GM18907 (cell line): ENCODE results near the gene TANC1.

Experiments
- ATAC-seq: cut with Tn5 transposase; IDR thresholded peaks from one replicate; pipeline ENCODE4 v1.9.1; 2021; ENCODE audit warnings: mild to moderate bottlenecking, moderate library complexity; ENCODE audit not compliant: unreplicated experiment

Gene TANC1

DNA sequence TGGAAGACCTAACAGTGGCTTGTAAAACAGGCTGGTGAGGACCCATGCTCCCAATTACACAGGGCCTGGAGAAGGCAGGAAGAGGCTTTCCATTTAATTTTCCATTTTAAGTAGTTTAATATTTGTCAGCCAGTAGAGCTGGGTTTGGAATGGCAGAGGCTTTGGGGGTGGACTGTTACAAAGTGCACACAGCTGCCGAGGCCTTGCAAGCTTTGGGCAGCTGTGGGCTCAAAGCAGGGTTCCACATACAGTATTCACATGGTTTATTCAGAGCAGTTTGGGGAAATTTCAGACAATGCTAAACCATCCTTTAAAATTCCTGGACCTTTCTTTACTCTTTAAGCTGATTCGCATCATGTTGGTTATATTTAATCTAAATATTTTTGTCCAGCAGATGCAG lies 185.5 kb downstream of the TANC1 start:
- ATAC-seq = no peak

DNA sequence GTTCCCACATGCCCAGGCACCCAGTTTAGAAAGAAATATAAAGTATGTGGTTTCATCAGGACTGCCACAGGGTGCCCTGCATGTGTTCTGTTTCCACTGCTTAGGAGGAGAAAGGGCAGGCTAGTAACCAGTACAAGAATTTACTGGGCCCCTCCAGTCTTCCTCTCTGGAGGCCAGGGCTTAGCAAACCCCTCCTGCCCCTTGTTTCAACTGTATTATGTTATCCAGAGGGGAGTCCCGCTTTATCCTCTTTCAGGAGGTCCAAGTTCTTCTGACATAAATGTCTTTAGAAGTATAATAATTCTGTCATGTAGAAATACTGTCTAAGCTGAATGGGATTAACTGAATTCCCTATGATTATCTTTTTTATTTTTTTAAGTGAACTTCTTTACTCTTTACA lies 185.9 kb downstream of the TANC1 start:
- ATAC-seq = no peak

DNA sequence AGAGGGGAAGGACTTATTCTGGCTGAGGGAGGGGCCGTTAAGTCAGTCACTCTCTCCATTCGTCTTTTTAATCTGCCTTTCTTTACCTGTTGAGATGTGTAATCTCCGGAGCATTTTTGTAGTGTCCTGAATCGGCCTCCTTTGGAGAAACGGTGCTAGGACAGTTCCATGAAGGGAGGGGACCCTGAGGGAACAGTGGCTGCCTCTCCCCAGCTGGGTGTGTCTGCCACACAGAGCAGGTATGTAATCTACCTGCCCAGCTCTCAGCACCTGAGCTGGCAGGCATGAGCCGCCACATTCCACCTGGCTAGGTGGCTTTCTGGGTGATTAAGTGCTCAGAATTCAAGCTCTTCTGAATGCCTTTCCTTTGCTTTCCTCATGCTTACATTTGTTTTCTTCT lies 186.9 kb downstream of the TANC1 start:
- ATAC-seq = no peak

DNA sequence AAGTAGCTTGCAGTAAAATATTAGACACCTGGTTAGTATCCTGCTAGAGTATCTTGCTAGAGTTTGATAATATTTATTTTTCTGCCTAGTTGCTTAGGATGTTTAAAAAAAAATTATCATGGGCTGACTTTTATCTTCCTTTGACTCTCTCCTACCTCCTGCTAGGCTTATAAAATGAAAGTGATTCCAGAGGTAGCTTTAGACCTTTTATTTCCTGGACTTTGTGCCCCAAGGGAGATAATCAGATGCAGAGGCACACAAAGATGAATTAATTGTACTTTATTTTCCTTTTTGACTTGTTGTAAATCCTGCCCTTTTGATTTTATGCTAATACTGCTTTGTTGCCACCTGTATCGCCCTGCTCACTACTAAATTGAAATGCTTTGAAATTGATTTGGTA lies 187.4 kb downstream of the TANC1 start:
- ATAC-seq = no peak

DNA sequence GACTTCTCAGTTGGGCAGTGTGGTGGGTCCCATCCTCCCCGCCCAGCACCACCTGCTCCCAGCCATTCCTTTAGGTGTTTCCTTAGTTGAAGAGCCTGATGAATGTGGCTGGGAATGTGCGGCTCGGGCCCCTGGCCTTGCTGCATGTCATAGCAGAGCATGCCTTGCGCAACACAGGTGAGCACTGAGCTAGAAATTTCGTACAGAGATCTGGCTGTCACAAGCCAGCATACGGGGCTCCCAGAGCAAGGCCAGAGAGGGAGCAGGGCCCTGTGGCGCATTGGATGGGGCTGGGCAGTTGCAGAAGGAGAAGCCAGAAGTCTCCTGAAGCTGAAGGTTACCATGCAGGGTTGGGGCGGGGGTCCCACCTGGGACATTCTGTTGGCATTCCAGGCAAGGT lies 188.4 kb downstream of the TANC1 start:
- no peak for ATAC-seq

DNA sequence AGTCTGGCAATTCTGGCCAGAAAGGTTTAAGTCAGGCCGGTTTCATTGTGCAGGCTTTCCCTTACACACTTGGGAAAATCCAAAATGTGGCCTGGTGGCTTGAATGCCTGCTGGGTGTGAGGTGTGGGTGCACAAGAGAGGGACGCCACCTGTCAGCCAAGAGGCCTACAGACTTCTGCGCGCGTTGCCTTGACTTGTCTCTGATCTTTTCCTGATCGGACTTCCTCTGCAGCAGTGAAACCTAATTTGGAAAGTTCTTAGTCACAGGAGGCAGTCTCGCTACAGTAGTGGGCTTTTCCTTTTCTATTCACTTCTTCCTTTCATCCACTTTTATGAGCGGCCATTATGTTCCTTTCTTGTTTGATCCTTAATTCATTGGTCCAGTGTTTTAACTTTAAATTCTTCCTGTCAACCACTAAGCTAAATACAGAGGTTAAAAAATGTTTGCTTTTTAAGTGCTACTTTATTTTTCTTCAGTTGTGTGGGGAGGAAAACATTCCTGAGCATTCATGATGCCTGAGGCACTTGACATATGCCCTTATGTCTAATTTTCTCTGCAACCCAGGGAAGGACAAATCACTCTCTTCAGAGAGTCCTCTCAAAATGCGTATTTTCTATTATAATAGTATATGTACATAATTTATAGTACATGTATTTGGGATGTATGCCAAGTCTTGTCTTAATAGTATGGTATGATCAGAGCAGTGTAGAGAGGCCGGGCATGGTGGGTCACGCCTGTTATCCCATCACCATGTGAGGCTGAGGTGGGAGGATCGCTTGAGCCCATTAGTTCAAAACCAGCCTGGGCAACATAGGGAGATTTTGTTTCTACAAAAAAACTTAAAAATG lies 189.1 kb downstream of the TANC1 start:
- peak; percentile 54 for ATAC-seq

DNA sequence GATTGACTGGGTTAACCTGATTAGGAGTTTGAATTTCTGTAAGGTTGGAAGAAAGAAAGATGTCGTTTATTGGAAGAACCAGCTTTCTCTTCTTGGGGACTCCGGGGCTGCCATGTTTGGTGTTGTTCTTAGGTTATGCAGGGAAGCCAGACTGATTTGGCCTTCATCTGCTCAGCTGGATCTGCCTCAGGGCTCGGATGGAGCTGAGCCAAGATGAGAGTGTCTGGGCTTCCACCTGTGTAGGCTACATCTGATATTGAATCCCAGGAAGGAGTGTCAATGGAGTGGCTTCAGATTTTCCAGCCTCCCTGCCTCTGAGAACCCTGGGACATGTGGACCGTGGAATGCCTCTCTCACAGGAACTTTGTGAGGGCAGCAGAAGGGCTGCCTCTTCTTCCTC lies 192.0 kb downstream of the TANC1 start:
- no peak for ATAC-seq

DNA sequence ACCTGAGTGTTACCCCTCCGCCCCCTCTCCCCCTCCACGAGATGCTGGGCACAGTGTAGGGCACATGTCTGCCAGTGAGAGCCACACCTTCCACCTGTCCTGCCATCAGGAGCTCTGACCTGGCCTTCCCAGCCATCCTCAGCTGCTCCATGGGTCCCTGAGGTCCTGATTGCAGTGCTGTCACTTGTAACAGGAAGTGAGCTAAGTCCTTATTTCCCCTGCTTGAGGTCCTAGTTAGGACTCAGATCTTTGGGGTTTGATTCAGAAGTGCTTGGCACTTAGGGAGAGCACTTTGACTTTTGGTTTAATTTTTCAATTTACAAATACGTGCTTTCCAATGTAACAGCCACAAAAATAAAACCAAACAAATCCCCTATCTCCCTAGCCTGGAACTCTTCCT lies 192.5 kb downstream of the TANC1 start:
- ATAC-seq = no peak

DNA sequence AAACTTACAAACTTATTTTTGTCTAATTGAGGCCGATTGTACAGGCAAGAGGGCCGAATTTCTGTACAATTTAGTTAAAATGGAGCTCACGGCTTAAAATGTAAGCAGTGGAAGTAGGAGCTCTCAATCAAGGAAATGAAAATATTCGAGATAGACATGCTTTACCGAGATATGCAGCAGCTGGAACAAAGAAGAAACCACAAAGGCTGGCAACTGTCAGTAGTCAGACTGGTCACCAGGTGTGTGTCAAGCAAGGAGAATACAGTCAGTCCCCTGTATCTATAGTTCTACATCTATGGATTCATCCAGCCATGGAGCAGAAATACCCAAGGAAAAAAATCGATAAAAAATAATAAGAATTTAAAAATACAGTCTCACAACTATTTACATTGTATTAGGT lies 195.5 kb downstream of the TANC1 start:
- peak; percentile 70 for ATAC-seq

DNA sequence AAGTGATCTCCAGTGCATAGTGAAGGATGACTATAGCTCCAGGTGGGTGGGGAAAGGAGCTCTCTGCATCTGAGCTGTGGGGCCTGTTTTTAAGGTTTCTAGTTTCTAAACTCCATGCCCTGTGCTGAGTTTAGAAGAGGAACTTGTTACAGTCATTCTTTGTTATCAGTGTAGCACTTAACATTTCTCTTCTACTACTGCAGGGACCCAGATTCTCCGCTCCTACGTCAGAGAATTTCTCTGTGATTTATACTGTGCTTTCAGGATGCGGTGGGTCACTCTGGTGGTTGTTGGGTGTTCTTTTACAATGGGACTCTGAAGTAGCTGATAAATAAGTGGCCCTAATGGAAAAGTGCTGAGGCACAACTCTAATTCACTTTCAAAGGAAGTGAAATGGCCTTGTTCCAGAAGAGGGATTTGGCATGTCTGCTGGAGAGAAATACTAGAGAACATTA lies 196.0 kb downstream of the TANC1 start:
- no peak for ATAC-seq

DNA sequence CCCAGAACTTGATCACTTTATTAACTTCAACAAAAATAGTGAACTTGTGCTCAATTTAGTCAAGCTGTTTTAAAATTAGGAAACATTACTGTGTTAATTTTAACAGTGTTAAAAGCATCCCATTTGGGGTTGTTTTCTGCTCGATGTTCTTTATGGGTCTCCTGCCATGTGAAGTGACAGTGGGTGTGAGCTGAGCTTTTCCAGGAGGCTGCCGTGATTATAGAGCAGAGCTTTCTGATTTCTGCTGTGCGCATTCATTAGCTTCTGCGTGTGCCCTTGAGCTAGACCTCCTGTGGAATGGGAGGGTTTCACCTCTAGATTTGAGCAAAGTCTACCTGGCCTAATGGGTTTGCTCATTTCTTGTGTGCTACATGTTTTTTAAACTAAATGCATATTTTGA lies 196.6 kb downstream of the TANC1 start:
- no peak for ATAC-seq

DNA sequence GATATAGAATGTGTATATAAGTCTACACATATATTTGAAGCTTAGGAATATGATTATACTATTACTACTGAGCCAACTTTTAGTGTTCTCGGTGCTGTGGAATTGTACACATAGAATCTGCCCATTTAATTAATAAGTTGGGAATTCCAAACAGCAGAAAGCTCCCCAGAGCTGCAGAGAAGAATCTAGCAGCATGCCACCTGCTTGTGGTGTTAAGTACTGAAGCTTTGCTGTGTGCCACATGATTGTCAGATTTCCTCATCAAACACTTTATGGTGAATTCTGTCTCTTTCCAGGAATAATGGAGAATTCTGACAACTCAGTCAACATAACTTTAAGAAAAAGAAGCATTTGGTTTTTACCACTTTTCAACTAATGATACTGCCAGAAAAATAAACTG lies 200.3 kb downstream of the TANC1 start:
- ATAC-seq = no peak

DNA sequence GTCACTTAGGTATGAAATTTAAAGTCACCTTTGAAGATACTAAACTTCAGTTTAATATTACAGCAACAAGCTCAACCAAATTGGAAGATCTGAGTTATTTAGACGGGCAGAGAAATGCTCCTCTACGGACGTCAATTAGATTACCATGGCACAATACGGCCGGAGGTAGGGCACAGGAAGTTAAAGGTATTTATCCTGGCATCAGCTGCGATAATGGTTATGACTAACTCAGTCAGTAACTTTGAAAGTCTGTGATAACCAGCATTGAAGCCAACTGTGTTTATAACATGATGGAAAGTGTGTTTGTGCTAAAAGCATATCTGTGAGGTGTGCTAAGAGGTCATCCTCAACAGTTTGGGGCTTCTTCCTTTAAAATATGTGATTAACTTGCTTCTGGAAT lies 200.7 kb downstream of the TANC1 start:
- no peak for ATAC-seq

DNA sequence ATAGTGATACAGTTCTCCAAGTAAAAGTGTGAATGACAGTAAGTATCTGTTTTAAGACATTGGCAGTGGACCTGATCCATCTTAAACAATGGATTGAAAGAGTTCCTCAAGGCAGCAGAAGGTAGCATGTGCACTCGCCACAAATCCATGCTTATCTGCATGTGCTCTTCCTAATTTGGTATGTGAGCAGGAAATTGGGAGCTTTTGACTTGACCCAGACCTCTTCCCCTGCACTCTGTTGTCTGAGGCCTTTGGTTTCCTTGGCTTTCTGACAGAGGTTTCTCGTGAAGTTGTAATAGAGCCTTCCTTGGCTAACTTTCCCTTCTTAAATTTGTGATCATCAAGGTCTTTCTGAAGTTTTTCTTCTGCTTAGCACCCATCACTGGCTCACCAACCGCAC lies 204.0 kb downstream of the TANC1 start:
- ATAC-seq = no peak

DNA sequence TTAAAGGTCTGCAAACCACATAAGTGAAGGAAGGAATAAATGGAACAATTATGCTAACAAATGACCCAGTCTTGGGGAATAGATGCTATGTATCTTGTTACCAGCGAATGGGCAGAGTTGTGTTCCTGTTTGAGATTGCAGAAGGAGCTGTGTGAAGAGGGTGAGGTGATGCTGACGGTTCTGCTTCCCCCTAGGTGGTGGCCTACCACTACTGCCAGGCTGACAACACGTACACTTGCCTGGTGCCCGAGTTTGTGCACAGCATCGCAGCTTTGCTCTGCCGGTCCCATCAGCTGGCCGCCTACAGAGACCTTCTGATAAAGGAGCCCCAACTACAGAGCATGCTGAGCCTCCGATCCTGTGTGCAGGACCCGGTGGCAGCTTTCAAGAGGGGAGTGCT lies 206.3 kb downstream of the TANC1 start:
- ATAC-seq = no peak

DNA sequence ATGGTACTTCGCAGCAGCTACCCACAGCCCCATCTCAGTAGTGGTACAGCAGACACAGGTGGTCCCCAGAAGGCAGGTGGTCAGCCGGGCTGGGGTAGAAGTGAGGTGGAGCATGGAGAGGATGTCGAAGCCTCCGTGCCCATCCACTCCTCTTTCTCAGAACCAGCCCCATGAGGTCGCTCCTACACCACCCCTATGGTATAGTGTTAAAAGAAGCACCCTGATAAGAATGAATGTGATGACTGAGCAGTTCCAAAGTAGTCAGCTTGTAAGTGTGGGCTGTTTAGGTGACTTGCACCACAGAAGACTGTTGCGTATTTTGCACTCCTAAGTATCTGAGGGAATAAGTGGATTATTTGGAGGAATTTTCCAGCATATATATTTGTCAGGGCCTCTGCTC lies 206.7 kb downstream of the TANC1 start:
- no peak for ATAC-seq

DNA sequence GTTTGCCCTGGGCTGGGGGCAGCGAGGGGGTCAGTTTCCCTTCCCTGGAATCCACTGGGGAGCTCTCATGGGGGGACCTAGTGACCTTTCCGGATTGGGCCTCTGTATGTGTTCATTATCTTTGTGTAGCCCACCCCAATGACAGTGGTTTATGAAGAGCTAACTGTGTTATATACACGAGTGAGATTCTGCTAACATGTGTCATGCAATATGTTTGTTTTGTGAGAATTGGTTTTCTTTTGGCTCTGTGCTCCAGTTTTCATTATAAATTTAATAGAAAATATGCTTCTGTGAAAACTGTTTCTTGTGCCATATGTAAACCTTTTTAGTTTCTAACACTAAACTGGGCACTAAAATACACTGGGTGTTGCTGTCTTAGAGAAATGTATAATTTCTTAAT lies 207.5 kb downstream of the TANC1 start:
- ATAC-seq = no peak

DNA sequence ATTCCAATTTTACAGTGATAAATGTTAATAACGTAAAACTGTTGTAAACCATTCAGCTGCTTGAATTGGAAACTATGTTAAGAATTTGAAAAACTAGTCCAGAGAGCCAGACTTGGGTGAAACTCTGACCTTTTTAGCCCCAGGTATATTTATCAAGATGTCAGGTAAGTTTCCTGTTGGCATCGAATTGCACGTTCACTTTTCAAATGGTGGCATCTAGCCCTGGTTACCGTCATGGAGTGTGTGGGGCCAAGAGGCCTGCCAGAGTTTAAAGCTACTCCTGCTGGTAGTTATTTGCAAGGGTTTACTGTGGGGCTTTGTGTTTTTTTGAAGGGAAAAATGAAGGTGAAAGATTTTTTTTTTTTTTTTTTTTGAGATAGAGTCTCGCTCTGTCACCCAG lies 208.1 kb downstream of the TANC1 start:
- ATAC-seq = no peak

DNA sequence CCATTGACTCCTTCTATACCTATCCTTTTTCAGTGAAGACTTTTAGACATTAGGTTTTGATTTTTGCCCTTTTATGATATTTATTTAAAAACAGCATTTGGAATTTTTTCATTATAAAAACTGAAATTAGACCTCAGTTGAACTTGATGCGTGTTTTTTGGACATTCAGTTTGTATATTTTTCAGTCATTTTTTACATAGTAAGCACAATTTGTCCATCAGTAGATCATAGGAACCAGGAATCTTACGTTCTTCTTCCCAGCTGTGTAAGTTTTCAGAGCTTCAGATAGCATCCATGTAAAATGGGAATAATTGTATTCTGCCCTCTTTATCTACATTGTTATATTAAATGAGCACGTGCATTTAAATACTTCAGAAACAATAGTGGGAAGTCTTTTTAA lies 208.9 kb downstream of the TANC1 start:
- no peak for ATAC-seq

DNA sequence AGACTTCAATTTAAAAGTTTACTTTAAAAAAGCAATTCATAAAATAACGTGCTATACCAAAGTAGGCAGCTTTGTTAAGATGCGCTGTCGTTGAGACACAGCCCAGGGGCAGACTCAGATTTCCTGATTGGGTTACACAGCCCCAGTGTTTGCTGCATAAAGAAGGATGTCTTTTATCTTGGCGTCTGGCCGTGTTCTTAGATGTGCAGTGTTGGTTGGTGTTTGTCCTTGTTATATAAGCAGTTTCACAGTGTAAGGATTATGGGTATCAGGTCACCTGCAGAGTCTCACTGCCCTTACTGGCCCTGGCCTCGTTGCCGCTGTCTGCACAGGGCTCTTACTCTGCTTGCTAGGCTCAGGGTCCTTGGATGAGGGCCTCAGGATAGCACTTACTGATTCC lies 209.5 kb downstream of the TANC1 start:
- ATAC-seq = no peak

DNA sequence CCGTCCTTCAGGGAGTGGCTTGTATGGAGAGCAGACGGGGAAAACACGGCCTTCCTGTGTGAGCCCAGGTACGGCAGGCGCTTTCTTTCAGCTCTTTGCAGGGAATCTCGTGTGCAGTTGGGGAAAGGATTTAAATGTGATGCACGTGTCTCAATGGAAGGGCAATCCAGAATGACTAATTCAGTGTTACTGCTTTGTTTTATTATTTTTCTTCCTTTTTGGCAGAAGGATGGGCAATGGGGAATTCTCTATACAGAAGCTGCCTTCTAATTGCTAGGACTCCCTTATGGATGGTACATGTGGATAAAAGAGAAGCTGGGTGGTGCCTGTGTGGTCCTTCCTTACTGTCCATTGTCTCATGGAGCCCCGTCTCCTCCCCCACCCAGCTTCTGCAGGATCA lies 210.7 kb downstream of the TANC1 start:
- no peak for ATAC-seq

DNA sequence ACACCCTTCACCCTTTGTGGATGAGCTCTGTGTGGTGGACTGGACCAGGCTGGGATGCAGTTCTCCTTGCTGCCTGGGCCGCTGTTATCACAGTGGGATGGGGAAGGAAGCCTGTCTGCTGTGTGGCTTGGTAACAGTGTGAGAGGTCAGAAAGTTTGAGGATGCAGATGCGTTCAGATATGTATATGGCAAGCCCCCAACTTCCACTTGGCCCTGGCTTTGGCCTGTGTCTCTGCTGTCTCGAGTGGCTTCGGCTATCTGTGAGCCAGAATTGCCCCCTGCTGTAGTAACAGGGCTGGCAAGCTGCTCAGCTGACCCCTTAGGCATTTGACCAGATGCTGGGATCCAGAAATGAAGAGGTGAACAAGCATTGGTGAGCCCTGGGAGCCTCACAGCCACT lies 211.3 kb downstream of the TANC1 start:
- ATAC-seq = no peak

DNA sequence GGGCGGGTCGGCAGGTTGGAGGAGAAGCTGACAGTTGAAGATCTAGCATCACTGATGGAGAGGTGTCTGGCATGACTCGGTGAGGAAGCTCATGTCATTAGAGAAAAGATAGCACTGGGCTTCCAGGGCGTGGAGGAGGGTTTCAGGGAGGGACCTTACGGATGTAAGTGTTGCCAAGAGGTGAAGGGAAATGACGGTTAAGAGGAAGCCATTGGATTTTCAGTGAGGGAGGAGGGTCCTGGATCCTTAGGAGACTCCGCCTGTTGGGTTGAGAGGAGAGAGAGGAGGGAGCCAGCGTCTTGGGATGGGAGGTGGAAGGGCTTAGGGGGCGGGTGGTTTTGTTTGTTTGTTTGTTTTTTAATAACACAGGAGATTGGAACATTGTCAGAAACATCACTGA lies 214.9 kb downstream of the TANC1 start:
- ATAC-seq = no peak
